GM21717 (cell line): Measurements from ENCODE around the gene NCK2.
A peak's percentile ranks its signal among the peaks of the same experiment; 100 is the strongest.

Experiments
- ATAC-seq: cut with Tn5 transposase; IDR thresholded peaks from one replicate; pipeline ENCODE4 v1.9.1; 2021; ENCODE audit warnings: mild to moderate bottlenecking, moderate library complexity; ENCODE audit not compliant: unreplicated experiment

NCK2 gene

DNA sequence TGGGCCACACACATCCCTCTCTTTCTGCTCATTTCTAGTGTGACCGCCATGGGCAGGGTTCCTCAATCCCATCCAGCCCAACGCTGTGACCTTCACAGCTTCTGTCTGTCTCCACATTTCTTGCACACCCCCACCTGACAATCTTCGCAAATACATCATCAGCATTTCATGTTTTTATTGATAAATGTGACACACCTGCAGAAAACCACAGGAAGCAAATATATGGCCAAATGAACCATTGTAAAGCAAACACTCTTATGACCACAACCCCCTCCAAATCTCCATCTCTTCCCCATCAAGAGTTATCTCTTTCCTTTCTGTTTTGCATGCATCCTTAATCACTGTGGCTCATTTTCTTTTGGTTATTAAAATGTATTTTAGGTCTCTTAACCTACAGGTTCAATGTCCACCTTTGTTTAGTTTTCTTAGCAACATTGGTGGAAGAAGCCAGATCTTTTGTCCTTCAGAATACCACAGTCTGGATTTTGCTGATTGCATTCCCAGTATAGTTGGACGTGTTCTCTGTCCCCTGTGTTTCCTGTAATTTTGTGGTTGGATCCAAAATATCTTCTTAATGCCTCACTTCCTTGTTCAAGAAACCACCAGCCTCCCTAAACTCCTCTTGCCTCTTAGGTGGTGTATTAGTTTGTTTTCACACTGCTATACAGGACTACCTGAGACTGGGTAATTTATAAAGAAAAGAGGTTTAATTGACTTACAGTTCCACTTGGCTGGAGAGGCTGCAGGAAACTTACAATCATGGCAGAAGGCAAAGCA lies 9.8 kb upstream of the NCK2 start:
- ATAC-seq = no peak

- no peak for ATAC-seq
Measured at GRCh38 chr2:105736145-105736544, 8.6 kb upstream of the NCK2 start.

DNA sequence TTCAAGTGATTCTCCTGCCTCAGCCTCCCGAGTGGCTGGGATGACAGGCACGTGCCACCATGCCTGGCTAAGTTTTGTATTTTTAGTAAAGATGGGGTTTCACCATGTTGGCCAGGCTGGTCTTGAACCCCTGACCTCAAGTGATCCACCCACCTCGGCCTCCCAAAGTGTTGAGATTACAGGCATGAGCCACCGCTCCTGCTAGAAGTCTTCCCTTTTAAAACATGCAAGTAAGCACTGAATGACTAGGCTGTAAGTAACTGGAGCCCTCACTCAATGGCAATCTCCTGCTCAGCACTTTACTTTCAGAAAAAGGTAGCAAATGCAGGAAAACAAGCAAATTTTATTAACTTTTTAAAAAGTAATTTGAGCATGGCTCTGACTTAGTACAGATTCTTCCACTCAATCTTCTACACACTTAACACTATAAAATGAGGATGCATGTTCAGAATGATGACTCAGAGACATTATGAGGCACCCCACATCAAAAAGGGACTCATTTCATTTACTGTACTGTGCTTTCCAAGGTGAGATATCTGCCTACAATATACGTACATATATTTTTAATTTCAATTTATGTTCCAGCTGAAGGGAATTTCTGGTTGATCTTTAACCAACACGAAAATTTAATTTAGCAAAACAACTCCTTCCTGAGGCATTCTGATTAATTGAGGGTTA lies 6.6 kb upstream of the NCK2 start:
- no peak for ATAC-seq

DNA sequence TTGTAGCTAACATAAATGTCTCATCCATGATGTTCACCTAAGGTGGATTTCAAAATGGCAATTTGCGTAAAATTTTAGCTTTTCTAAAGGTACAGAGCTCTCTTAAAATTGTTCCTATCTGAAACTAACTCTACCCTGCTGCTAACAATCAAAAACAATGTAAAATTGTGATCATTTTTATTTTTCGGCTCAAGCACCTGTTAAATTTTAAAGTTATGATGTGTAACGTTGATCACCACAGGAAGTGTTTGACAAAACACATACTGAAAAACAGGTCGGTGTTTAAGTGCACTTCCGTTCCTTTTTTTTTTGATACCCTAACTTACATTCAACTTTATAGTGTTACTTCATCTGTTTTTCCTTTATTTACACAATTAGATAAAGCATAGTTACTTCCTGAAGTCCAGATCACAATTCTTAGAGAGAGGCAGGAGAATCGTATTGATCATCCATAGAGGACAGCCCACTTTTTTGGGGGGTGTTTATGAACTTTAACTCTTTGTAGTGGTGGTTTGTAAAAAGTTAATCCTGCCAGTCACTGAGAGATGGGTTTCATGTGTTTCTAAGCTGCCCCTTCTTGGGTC lies 6.0 kb upstream of the NCK2 start:
- no peak for ATAC-seq

DNA sequence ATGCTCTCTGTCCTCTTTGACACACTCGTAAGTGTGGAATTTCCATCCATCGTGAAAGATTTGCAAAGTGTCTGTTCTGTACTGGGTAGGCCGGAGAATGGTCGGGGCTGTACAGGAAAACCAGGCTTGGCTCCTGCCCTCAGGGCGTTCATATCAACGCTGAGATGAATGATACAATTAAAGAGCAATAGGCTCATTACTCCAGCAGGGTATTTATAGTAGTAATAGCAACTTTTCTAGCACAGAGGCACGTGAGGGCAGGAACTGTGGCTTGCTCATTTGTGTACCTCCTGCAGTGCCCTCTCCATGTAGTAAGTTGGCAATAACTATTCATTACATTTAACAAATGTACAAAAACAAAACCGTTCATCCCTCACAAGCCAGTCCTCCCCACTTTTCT lies 5.3 kb upstream of the NCK2 start:
- no peak for ATAC-seq

GRCh38 chr2:105739944-105740530 lies 4.7 kb upstream of the NCK2 start:
- ATAC-seq = no peak

GRCh38 chr2:105741174-105741573 lies 3.5 kb upstream of the NCK2 start:
- no peak for ATAC-seq

DNA sequence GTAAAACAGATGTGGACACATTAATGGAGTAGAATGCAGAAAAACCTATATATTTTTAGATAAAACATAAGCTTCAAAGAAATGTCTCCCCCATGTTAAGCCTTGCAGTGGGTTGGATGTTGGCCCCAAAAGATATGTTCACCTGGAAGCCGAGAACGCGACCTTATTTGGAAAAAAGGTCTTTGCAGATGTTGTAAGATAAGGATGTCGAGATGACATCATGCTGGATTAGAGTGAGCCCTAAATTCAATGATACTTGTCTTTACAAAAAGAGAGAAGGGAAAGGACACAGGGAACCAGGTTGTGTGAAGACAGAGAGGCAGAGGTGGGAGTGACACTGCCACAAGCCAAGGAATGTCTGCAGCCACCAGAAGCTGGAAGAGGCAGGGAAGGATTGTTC lies 3.1 kb upstream of the NCK2 start:
- no peak for ATAC-seq

- ATAC-seq = peak; percentile 60
Measured at GRCh38 chr2:105744091-105744908, 412 bp upstream of the NCK2 start.

GRCh38 chr2:105746177-105747080 lies 1.7 kb downstream of the NCK2 start:
- ATAC-seq = peak; percentile 57

- no peak for ATAC-seq
Measured at GRCh38 chr2:105747254-105747894, 2.7 kb downstream of the NCK2 start.

- no peak for ATAC-seq
Measured at GRCh38 chr2:105747991-105748390, 3.3 kb downstream of the NCK2 start.

- no peak for ATAC-seq
Measured at GRCh38 chr2:105748566-105748965, 3.9 kb downstream of the NCK2 start.

- ATAC-seq = no peak
Measured at GRCh38 chr2:105749583-105750400, 5.1 kb downstream of the NCK2 start.

- ATAC-seq = no peak
Measured at GRCh38 chr2:105750735-105751134, 6.0 kb downstream of the NCK2 start.

DNA sequence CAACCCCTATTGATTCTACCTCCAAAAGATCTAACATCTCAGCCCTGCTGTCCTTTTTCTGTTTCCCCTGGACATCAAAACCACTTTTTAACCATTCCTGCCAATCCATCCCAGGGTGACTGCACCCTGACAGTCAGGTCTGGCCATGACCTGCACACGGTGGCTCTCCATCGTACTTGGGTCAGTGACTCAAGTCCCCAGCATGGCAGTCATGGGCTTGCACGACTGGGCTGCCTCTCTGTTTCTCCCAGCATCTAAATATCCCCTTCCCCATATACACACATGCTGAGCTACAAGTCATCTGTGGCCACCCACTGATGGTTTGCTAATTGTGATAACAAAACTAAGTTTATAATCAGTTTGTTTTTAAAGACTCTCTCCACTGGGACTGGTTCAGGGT lies 6.6 kb downstream of the NCK2 start:
- no peak for ATAC-seq

- ATAC-seq = no peak
Measured at GRCh38 chr2:105752691-105753358, 8.1 kb downstream of the NCK2 start.

GRCh38 chr2:105753380-105753779 lies 8.7 kb downstream of the NCK2 start:
- ATAC-seq = no peak
